MM.1S (cell line): Measurements from ENCODE around the gene CYP2D6.

Experiments used
- EZH2 ChIP-seq: fragments of 300-600 bp; sonication (generic); optimal IDR thresholded peaks from 2 replicates; pipeline ENCODE3; 2017; ENCODE audit warnings: low read depth, mild to moderate bottlenecking, antibody characterized with exemption, low read length, mixed read lengths
- TF ChIP-seq, protein P1 (sequence below): fragments of 300-600 bp; sonication (generic); IDR thresholded peaks from 2 replicates; pipeline ENCODE4 v1.5.1; 2016; ENCODE audit warnings: antibody characterized with exemption, low read length, mixed read lengths

DNA sequence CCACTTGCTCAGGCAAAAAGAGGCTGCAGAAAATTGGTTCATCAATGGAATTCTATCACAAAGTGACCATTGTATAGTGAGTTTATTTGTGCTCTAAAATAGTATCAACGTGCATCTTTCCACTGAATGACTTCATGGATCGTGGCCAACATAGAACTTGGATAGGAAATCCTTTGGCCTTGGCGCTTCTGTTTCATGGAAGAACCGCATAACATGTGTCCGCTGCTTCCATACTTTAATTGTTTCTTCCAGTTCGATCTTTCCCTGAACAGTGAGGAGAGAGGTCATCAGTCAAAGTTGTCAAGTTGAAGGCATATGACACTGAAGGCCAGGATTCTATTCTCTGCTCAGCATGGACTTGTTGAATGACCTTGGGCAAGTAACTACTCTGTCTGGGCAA, 44.6 kb downstream of the CYP2D6 start:
- TF ChIP-seq EZH2 = no peak
- TF ChIP-seq, protein P1, sequence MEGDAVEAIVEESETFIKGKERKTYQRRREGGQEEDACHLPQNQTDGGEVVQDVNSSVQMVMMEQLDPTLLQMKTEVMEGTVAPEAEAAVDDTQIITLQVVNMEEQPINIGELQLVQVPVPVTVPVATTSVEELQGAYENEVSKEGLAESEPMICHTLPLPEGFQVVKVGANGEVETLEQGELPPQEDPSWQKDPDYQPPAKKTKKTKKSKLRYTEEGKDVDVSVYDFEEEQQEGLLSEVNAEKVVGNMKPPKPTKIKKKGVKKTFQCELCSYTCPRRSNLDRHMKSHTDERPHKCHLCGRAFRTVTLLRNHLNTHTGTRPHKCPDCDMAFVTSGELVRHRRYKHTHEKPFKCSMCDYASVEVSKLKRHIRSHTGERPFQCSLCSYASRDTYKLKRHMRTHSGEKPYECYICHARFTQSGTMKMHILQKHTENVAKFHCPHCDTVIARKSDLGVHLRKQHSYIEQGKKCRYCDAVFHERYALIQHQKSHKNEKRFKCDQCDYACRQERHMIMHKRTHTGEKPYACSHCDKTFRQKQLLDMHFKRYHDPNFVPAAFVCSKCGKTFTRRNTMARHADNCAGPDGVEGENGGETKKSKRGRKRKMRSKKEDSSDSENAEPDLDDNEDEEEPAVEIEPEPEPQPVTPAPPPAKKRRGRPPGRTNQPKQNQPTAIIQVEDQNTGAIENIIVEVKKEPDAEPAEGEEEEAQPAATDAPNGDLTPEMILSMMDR = no peak
